Islet of Langerhans (tissue), 1 donor: ENCODE results near the gene SATB2.

Experiments used
- FAIRE-seq: peaks from one replicate; lab custom pipeline; 2011; peaks lifted over from hg19 to GRCh38; lab: Jason Lieb, UNC

The SATB2 gene

DNA sequence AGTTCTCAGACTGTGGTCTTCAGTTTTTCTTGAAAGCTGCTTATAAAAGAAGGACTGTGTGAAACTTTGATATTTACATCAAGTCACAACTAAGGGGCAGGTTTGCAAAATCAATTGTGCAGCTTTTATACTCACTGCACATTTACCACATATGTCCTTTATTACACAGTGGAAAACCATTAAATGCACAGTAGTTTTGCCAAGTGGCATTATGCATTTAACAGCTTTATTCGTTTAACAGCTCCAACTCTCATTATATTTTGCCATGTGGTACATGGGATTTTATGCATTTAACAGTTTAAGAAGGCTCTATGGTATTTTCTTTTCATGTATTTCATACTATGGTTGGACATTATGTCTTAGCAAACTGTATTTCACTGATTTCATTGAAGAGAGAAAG is 135.6 kb downstream of the SATB2 start:
- no peak for FAIRE-seq

DNA sequence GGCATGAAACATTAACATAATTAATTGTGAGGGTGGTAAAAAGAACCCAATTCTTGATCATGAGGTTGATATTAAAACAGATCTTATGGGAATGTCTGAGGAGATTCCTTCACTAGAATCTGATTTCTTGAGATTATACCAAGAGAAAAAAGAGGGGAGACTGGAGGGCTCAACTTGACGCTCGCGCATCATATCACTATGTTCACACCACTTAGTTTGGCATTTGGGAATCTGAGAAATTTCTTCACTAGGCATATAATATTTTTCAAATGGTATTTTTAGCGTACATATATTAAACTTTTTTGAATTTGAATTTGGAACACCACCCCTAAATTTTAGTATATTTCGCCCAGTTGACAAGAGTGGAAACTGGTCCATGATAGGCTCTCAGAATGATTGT is 140.1 kb downstream of the SATB2 start:
- no peak for FAIRE-seq

DNA sequence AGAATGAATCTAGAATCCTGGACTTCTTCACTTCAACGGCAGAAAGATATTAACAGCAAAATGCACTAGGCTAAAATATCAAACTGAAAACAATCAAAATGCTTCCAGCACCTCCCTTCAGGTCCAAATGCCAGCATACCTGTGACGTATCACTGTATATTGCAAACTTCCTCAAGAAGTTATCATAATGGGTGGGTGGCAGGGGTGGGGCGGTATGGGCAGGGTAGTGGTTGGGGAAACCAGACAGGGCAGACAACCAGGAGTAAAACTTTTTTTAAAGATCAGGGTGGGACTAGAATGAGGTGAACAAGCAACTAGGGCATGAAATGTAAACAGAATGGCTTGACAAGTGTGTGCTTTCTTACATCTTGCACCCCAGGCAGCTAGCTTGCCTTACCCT is 140.9 kb downstream of the SATB2 start:
- FAIRE-seq = no peak

DNA sequence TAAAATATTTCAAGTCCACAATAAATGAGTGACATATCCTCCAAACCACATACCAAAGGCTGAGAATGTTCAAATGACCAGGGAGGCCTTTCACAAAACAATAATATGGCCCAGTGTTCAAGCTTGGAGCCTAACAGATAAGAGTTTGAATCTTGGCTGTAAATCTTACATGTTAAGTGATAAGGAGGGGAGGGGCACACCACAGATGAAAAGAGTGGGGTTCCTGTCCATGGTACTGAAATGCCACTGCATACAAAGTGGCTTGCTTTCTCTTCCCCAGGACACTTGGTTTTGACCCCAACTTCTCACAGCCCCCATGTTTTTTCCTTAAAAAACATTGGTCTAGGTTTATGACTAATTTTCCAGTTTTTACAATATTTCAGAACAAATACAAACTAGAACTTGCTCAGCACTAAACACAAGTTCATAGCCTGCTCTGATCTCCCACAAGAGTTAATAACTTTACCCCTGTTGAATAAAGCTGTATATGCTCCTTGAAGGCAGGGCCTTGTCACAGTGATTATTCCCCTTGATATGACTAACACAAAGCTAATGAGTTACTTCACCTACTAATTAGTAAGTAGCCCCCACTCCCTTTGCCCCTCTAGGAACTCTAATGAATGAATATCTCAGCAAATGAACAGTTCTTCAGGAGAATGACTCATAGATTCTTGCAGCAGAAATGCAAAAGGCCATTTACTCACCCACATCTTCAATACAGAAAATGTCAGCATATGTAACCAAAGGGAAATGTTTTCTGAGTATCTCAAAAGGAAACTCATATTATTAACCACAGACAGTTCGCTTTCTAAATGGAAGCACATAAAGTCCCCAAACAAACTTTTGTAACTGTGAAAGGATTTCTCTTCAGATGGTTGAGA is 142.2 kb downstream of the SATB2 start:
- no peak for FAIRE-seq

DNA sequence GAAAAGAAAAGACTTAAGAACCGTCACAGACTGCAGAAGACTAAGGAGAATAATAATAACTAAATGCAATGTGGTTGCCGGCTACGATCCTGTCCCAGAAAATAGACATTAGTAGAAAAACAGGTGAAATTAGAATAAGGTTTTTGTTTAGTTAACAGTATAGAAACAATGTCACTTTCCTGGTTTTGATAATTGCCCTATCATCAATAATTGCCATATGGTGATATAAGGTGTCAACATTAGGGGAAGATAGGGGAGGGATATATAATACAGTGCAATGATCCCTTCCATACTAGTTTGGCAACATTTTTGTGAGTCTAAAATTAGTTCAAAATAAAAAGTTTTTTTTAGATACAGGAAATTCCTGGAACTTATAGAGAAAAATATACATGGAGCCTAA is 144.8 kb downstream of the SATB2 start:
- FAIRE-seq = peak; percentile 65

DNA sequence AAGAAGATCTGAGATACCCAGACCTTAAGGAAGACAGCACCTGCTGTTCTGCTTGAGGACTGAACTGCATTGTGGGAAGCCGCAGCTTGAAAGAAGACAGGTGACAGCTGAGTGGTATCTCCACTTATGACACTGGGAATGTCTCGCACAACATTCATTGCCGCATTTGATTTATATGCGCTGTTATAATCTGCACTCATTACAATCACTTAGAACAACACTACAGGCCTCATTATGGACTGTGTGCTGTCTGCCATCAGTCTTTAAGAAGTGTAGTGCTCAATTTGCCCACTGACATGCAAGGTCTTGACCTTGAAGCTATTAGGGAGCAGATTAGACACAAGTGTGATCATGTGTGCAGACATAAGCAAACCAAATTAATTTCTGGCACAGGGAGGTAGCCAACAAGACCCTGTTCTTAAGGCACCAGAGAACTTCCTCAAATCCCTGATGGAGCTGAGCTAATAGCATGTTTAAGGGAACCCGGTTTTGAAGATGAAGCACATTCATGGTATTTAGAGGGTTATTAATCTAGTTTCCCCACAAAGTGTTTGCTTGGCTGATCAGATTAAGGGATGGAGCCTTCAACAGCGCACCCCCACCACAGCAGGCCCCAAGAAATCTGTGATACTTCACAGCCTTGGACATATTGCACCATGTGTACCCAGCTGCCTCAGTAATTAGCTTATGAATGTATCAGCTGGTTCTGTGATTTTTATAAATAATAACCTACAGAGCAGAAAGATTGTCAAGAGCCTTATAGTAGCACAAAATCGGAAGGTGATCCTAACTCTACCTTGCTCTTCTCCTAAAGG is 146.8 kb downstream of the SATB2 start:
- no peak for FAIRE-seq

DNA sequence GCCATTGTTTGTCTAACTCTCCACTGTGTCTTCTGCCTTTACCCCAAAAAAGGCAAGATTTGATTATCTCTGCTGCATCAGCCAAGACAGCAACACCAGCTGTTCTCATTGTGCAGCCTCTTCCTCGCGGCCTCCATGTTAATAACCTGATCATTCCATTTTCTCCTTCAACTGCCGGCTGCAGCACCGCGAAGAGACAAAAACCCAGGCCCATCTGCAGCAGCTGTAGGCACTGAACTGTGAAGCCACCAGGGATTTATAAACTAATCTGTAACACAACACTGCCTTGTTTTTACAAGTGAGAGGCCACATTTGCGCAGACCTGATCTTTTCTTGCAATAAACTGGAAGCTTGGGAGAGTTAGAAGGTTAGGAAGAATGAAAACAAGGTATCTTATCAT is 147.8 kb downstream of the SATB2 start:
- no peak for FAIRE-seq

DNA sequence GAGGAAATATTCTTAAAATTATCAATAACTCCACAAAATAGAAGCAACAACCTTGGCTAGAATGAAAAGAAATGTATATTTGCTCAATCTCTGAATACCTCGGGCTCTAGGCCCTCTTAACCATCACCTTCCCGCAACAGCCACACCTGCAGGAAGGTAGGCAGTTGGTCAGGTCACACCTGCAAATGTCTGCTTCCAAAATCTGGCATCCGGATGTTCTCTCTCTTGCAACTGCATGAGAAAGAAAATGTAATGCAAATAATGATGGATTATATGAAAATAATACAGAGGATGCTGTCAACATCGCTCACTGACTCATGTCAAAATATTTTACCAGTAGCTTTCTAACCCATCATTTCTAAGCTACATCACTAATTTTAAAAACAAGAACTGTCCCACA is 148.3 kb downstream of the SATB2 start:
- FAIRE-seq = no peak

DNA sequence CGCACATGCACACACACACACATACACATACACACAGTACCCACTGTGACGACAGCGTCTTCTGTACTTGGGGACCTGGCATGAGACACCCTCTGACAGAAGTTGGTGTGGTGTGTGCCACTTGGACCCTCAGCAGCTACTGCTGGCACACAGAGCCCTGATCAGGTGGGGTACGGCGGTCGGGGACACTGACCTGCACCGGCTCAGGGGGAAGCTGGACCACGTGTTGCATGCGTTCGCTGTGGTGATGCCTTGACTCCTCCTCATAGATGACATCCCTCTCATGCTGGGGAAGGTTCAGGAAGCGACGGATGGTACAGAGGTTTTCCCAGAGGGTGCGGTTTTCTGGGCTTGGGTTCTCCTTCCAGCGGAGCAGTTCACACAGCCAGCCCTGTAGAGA is 149.2 kb downstream of the SATB2 start:
- FAIRE-seq = no peak

DNA sequence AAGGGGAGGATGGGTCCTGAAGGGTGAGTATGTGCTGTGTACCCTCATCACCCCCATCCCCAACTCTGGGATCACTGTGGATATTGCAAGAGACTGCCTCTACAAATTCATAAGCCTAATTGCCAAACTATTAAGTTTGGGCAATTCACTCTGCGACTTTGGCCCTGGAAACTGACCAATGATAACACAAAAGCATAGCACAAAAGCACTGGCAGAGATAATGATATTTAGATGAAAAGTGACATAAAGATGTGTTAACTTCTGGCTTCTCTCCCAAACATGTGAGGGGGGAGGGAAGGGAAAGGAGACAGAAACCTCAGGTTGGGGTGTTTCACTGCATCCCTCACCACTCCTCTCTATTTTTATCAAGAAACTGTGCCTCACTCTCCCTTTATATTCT is 150.3 kb downstream of the SATB2 start:
- FAIRE-seq = no peak

DNA sequence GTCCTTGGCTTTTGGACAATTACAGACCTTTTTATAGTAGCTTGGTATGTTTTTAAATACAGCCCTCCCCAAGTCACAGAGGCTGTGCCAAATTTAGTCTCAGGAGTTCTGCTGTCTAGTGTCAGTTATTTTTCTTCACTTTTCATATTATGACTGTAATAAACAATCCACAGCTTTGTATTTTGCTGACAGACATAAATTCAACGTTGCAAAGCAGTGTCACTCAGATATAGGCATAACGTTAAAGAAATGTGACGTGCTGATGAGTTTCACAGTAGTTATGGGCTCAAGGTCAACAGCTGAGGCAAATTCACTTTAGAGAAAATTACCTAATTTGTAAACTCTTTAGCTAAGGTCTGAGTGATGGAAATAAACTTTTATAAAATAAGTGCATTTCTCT is 151.6 kb downstream of the SATB2 start:
- no peak for FAIRE-seq

DNA sequence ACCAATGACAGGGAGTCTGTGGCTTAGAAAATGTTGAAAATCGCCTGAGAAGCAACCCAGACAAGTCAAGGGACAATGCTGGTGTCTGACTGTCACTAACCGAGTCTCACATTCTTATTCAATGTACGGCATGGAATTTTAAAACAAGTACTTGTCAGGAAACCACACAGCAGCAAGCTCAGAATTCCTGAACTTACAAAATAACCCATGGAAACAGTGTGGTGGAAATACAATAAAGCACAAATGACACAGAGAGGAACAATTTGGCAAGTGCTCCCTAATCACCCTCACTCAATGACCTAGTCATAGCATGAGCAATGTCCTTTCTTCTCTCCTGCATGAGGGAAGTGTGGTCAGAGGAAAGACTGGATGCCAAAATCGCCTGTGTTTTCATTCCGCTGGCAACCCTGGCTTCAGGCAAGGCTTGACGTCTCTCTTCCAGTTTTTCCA is 154.0 kb downstream of the SATB2 start:
- no peak for FAIRE-seq

DNA sequence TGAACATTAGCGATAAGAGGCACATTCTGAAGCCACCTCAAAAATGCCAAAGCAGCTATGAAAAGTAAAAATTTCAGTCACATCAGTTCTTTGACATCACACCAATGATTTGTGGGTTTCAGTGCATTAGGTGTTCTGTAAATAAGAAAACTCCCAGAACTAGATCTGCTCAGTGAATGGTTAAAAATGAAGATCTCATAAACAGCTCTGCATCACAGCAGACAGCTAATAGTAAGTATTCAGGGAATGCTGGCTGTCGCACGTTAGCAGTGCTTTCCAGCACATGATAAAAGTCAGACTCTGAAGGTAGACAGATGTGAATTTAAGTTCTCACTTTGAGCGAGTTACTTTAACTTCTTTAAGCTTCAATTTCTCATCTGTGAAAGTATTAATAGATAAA is 154.9 kb downstream of the SATB2 start:
- no peak for FAIRE-seq

DNA sequence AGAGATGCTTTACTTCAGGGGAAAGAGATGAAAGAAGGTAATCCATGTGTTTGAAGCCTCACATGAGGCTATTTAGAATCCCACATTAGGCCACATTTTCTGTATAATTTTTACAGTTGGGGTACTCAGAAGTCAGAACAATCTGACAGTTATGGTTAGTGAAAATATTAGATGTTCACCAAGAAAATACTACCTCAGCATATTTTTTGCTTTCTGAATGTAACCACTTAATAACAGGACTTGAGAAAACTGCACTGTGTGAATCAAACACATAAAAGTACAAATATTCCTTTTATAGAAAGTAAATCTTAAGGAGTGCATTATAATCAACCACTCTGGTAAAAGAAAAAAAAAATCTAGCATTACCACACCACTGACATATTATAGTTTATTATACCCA is 169.3 kb downstream of the SATB2 start:
- FAIRE-seq = no peak

DNA sequence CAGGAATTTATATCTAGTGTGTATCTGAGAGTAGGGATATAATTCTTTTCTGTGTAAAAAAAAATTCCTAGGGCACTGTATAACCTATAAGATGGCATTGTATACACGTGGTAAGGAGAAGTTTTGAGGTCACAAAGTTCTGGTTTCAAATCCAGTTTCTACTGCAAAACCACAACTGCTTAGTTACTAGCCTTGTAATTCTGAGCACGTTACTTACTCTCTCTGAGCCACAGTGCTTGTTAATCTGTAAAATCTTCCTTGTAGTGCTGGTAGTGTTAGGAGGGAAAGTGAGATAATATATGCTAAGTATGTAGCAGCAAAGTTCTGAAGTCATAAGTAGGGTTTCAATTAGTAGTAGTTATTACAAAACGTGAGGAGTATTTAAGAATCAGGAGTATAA is 175.4 kb downstream of the SATB2 start:
- FAIRE-seq = no peak

DNA sequence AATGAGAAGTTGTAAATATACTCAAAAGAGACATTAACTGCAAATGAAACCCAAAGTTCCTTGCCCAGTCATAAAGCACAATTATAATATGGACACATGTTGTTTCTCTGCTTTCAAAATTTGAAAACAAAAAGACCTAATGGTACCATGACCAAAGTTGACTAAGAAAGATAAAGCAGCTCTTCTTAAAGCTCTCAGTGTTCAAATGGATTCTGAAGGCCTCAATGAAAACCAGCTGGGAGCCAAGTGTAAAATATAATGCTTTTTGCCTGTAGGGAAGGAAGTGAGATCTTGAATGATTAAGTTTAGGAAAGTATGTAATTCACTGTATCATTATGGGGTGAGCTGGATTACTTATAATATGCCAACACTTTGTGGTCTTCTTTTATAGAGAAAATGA is 178.6 kb downstream of the SATB2 start:
- FAIRE-seq = no peak

DNA sequence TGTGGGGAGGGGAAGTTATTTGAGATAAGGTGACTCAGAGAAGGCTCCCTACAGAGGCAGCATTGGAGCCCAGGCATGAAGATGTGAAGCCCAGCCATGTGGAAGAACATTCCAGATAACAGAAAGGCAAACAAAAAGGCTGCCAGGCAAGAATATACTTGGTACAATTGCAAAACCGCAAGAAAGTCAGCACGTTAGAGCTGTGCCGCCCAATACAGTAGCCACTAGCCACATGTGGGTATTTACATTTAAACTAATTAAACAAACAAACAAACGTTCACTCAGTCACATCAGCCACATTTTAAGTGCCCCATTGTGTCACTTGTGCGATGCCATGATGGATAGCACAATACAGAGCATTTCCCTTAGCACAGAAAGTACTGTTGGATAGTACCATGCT is 179.6 kb downstream of the SATB2 start:
- FAIRE-seq = no peak

DNA sequence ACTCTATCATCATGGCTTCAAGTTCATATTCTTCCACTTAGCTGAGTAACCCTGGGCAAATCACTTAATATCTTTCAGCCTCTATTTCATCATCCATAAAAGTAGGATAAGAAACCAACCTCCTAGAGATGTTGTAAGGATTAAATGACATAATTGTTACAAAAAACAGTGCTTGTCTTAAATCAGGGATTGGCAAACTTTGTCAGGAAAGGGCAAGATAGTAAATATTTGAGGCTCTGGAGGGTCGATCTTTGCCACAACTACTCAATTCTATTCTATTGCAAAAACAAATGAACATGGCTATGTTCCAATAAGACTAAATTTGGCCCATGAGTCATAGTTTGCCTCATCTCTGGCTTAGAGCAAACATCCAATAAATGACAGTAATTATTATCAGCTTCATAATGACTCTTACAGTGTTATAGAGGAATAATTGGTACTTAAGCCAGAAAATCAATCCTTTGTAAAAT is 184.7 kb downstream of the SATB2 start:
- FAIRE-seq = peak; percentile 77

DNA sequence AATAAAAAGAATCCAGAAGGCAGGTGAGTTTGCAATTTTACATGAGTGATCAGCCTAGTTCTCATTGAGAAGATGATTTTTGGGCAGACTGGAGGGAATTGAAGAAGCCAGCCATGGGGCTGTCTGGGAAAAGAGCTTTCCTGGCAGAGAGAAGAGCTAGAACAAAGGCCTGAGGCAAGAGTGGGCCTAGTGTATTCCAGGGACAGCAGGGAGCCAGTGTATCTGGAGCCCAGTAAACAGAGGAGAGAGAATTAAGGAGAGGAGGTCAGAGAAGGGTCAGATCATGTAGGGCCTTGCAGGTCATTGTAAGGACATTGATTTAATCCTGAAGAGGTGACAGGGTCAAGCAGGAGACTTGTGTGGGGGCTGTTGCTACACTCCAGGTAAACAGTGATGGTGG is 195.8 kb downstream of the SATB2 start:
- no peak for FAIRE-seq

DNA sequence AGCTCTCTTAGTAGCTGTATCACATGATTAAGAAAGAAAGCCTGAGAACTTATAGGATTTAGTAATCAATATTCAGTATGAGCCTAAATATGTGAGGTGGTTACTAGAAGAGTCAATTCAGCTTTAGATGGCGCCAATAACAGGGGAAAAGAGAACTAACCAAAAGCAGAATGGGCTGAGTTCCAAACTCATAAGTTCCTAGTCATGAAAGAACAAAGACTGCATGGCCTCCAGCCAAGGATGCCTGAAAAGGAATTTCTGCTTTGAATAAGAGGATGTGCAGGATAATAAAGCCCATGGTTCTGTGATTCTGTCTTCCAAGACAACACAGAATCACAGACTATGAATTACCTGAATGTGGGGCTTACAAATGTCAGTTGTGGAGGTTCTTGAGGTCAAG is 196.5 kb downstream of the SATB2 start:
- no peak for FAIRE-seq

DNA sequence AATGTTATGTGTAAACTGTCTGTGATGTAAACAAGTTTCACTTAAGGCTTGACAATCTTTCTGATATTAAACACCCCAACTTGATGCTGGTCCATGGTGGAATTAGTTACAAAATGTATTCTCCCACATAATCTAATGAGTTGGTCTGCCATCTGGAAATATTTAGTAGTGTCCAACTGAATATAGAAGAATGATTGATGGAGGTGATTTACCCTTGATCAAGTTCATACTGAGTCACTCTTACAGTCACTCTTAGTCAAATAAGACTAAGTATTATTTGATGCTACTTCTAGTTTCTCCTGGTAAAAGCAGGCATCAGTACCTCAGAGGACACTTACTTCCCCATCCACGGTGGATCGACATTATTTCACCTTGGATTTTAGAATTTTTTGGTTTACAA is 198.1 kb downstream of the SATB2 start:
- no peak for FAIRE-seq

DNA sequence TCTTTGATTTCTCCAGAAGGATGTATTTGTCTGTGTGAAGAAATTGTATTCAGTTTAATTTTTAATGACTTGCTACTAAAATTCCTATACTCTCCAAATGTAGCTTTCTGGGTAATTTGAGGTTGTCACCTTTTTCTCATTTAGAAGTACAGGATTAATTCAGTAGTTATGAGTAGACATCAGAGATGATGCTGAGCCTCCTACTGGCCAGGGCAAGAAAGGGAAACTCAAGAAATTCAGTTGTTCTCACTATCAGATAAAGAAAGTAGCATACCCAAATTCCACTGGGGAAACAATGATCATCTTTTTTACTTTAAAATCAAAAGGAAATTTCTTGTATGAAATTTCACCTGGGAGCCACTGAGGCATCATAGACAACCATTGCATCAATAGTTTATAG is 199.4 kb downstream of the SATB2 start:
- FAIRE-seq = no peak
